Neural cell (in vitro differentiated cells): ENCODE results near the gene GPALPP1.

Source experiments
- EP300 ChIP-seq: fragments of 450-650 bp; conservative IDR thresholded peaks from 2 replicates; pipeline ENCODE4 v1.6.1; 2014; ENCODE audit warnings: antibody characterized with exemption, mild to moderate bottlenecking, moderate library complexity; ENCODE audit not compliant: poor library complexity, severe bottlenecking
- EZH2 ChIP-seq: fragments of 200-600, 300-800 bp; shearing (Covaris generic), sonication (generic); IDR thresholded peaks from 2 replicates; pipeline ENCODE4 v1.6.1; 2014; ENCODE audit warnings: antibody characterized with exemption, low read length, borderline replicate concordance, mild to moderate bottlenecking; ENCODE audit not compliant: insufficient read depth, poor library complexity, severe bottlenecking
- MXI1 ChIP-seq: fragments of 450-650 bp; conservative IDR thresholded peaks from 2 replicates; pipeline ENCODE4 v1.6.1; 2014; ENCODE audit warnings: antibody characterized with exemption, mild to moderate bottlenecking; ENCODE audit not compliant: poor library complexity, severe bottlenecking
- POLR2AphosphoS5 ChIP-seq: IDR thresholded peaks from 2 replicates; pipeline ENCODE4 v1.6.1; 2012
- RAD21 ChIP-seq: fragments of 450-650 bp; conservative IDR thresholded peaks from 2 replicates; pipeline ENCODE4 v1.6.1; 2014; ENCODE audit warnings: antibody characterized with exemption, mild to moderate bottlenecking, moderate library complexity
- SMC3 ChIP-seq: fragments of 450-650 bp; conservative IDR thresholded peaks from 2 replicates; pipeline ENCODE4 v1.6.1; 2014; ENCODE audit warnings: antibody characterized with exemption, mild to moderate bottlenecking, moderate library complexity; ENCODE audit not compliant: poor library complexity
- TAF1 ChIP-seq: IDR thresholded peaks from 2 replicates; pipeline ENCODE4 v1.6.1; 2012; ENCODE audit warnings: low read depth
- TF ChIP-seq, protein P1 (sequence below): fragments of 450-650 bp; IDR thresholded peaks from 2 replicates; pipeline ENCODE4 v1.5.1; 2014; ENCODE audit warnings: antibody characterized with exemption, mild to moderate bottlenecking, moderate library complexity; ENCODE audit not compliant: poor library complexity, severe bottlenecking
- TF ChIP-seq, protein P2 (sequence below): IDR thresholded peaks from 2 replicates; pipeline ENCODE4 v1.6.1; 2012; ENCODE audit warnings: borderline replicate concordance

GRCh38 chr13:45055902-45056648 is 66.7 kb downstream of the GPALPP1 start:
- TF ChIP-seq, protein P1, sequence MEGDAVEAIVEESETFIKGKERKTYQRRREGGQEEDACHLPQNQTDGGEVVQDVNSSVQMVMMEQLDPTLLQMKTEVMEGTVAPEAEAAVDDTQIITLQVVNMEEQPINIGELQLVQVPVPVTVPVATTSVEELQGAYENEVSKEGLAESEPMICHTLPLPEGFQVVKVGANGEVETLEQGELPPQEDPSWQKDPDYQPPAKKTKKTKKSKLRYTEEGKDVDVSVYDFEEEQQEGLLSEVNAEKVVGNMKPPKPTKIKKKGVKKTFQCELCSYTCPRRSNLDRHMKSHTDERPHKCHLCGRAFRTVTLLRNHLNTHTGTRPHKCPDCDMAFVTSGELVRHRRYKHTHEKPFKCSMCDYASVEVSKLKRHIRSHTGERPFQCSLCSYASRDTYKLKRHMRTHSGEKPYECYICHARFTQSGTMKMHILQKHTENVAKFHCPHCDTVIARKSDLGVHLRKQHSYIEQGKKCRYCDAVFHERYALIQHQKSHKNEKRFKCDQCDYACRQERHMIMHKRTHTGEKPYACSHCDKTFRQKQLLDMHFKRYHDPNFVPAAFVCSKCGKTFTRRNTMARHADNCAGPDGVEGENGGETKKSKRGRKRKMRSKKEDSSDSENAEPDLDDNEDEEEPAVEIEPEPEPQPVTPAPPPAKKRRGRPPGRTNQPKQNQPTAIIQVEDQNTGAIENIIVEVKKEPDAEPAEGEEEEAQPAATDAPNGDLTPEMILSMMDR, result no peak
- TF ChIP-seq POLR2AphosphoS5 (no peak), RAD21 (no peak), SMC3 (no peak), EZH2 (no peak), EP300 (no peak), TAF1 (no peak), MXI1 (no peak)
- TF ChIP-seq, protein P2, sequence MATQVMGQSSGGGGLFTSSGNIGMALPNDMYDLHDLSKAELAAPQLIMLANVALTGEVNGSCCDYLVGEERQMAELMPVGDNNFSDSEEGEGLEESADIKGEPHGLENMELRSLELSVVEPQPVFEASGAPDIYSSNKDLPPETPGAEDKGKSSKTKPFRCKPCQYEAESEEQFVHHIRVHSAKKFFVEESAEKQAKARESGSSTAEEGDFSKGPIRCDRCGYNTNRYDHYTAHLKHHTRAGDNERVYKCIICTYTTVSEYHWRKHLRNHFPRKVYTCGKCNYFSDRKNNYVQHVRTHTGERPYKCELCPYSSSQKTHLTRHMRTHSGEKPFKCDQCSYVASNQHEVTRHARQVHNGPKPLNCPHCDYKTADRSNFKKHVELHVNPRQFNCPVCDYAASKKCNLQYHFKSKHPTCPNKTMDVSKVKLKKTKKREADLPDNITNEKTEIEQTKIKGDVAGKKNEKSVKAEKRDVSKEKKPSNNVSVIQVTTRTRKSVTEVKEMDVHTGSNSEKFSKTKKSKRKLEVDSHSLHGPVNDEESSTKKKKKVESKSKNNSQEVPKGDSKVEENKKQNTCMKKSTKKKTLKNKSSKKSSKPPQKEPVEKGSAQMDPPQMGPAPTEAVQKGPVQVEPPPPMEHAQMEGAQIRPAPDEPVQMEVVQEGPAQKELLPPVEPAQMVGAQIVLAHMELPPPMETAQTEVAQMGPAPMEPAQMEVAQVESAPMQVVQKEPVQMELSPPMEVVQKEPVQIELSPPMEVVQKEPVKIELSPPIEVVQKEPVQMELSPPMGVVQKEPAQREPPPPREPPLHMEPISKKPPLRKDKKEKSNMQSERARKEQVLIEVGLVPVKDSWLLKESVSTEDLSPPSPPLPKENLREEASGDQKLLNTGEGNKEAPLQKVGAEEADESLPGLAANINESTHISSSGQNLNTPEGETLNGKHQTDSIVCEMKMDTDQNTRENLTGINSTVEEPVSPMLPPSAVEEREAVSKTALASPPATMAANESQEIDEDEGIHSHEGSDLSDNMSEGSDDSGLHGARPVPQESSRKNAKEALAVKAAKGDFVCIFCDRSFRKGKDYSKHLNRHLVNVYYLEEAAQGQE, result no peak
